Activated CD8-positive, alpha-beta memory T cell treated with anti-CD3 and anti-CD28 coated beads for 1 hour (primary cell): ENCODE measurements around the gene CARMIL1.
A peak's percentile ranks its signal among the peaks of the same experiment; 100 is the strongest.

Source experiments
- DNase-seq, 2 donors: peaks; one replicate each; pipeline ENCODE4 v3.0.0-alpha.2; 2020; ENCODE audit warnings: low read depth in 1 of 2; ENCODE audit errors: extremely low read depth in 1 of 2

CARMIL1 gene

GRCh38 chr6:25278914-25279747, at the start of gene CARMIL1:
Gene CARMIL1 (plus strand): TSS chr6:25279374. CDS start chr6:25279796, 422 bp downstream.
- peak in 1 of 2 donors; percentile 44 for DNase-seq

GRCh38 chr6:25229671-25230321, 49.4 kb upstream of the CARMIL1 start:
- no peak for DNase-seq

- no peak for DNase-seq
Observed at GRCh38 chr6:25232479-25232878, 46.7 kb upstream of the CARMIL1 start.

GRCh38 chr6:25233226-25233625, 45.9 kb upstream of the CARMIL1 start:
- no peak for DNase-seq

DNA sequence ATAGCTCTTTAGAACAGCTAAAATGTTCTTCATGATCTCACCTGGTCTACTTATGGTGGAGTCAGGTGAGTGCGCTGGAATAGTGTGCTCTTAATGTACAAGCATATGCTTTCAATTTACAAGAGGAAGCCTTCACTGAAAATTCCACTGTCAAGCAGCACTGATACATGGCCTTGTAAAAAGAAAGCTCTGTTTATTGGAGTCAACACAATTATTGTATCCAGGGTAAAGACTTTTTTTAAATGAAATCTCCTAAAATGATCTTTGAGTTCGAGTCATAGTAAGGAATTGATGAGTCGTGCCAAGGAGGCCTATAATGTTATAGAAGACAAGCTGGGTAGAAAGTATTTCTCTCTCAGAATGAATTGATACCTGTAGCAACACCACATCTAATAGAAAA, 41.6 kb upstream of the CARMIL1 start:
- DNase-seq = no peak

- no peak for DNase-seq
Observed at GRCh38 chr6:25239059-25239458, 40.1 kb upstream of the CARMIL1 start.

- DNase-seq = no peak
Observed at GRCh38 chr6:25239498-25239897, 39.7 kb upstream of the CARMIL1 start.

DNA sequence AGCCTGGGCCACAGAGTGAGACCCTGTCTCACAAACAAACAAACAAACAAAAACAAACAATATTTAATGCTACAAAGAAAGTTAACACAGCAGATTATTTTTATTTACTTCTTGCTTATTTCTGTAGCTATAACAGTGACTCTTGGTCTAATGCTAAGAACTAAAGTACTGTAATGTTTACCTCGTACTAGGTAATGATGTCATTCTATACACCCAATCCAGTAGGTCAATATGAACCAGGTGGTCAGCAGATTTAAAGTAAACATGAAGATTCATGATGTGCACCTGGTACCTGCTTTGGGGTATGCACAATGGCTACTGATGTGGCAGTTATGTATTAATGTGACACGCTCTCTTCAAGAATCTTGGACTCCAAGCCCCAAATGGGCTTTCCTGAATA, 36.6 kb upstream of the CARMIL1 start:
- no peak for DNase-seq

DNA sequence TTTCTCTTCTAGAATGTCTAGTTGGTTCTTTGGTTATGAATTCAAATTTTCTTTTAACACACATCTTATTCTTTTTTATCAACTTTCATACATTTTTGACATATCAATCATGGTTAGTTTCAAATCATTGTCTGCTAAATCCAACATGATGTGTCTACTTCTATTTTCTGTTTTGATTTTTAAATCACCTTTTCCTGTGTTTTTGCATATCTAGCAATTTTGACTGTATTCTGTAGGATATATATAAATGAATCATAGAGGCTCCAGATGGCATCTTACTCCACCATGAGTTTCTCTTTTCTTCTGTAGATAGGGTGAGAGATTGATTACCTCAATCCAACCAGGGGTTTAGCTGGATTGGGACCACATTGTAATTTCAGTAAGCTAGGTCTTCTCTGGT, 34.3 kb upstream of the CARMIL1 start:
- no peak for DNase-seq

- DNase-seq = no peak
Observed at GRCh38 chr6:25248123-25248522, 31.1 kb upstream of the CARMIL1 start.

DNA sequence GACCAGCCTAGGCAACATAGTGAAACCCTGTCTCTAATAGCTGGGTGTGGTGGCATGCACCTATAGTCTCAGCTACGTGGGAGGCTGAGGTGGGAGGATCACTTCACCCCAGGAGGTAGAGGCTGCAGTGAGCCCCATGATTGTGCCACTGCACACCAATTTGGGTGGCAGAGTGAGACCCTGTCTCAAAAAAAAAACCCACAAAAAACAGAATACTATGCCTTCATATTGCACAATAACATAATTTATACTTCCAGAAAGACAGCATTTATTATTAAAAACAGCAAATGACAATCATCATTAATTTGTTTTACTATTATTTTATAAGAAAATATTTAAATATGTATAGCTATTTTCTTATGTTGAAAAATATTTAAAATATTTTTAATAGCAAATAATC, 30.0 kb upstream of the CARMIL1 start:
- DNase-seq = no peak

GRCh38 chr6:25250878-25251277, 28.3 kb upstream of the CARMIL1 start:
- DNase-seq = no peak

GRCh38 chr6:25251426-25251825, 27.7 kb upstream of the CARMIL1 start:
- DNase-seq = no peak

- DNase-seq = no peak
Observed at GRCh38 chr6:25253351-25253750, 25.8 kb upstream of the CARMIL1 start.

- no peak for DNase-seq
Observed at GRCh38 chr6:25254671-25255070, 24.5 kb upstream of the CARMIL1 start.

DNA sequence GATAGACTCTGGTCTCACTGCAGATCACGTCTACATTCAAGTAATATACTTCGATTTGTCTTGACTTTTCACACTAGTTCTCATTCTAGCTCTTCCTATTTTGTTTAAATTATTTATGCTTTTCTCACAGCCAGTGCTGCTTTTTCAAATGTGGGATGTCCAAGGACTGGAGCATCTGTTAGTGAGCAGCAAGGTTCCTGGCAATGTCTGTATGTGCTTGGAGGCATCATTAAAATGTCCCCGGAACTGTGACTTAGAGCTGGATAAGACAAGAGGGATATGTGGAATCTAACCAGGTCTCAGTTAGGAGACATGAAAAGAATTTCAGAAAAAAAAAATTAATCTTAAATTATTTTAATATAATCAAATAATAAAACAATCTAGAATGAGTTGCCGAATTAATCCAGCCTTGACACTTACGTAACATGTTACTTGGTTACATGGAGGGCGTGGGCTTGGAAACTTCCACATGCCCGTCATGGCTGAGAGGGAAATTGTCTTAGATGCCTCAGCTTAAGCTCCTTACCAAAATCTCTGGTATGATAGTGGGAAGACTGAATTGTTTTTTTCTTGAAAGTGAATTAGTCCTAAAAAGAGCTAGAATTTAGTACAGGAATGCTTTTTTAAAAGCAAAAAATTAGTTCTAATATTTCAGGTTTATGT, 21.4 kb upstream of the CARMIL1 start:
- DNase-seq = no peak

DNA sequence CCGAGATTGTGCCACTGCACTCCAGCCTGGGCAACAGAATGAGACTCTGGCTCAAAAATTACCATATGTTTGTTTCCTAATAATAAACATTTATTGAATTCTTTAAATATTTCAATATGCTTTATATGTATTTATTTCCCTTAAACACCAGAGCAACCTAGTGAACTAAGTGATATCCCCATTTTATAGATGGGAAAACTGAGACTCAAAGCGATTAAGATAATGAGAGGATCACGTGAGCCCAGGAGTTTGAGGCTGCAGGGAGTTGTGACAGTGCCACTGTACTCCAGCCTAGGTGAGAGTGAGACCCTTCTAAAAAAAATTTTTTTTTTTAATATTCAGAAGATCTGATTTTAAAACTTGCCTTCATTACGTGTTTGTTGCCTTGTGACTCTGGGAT, 19.4 kb upstream of the CARMIL1 start:
- DNase-seq = no peak

GRCh38 chr6:25263657-25264056, 15.5 kb upstream of the CARMIL1 start:
- DNase-seq = no peak

DNA sequence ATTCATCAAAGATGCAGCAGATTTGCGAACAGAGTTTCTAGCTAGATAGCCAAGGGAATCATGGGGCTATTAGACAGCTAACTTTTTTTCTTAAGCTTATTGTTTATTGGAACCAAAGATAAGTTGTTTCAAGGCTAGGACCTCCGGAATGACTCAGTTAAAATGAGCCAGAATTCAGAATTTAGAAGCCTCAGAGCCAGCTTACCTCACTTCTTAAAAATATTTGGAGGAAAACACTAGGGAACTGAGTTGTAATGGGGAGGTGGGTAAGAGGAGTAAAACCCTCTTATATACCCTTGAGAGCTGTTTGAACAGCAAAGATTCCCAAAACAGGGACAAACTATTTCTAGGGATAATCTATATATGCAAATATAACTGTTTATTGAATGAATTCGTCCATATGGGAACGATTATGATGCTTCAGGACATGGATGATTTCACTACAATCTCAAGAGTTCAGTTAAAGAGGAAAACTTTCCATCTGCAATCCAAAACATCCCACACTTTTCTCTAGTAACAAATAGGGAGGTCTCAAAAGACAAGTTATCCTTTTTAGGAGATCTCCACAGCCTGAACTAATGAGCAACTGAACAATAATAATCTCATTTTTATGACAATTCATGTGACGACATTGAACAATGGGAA, 12.6 kb upstream of the CARMIL1 start:
- DNase-seq = no peak

DNA sequence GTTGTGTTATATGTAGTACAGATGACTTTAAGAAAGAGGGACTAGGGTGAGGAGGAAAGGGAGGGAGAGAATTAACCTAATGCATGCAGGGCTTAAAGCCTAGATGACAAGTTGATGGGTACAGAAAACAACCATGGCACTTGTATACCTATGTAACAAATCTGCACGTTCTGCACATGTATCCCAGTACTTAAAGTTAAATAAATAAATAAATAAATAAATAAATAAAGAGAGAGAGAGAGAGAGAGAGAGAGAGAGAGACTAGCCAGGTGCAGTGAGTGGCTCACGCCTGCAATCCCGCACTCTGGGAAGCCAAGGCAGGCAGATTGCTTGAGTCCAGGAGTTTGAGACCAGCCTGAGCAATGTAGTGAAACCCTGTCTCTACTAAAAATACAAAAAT, 11.5 kb upstream of the CARMIL1 start:
- DNase-seq = no peak

DNA sequence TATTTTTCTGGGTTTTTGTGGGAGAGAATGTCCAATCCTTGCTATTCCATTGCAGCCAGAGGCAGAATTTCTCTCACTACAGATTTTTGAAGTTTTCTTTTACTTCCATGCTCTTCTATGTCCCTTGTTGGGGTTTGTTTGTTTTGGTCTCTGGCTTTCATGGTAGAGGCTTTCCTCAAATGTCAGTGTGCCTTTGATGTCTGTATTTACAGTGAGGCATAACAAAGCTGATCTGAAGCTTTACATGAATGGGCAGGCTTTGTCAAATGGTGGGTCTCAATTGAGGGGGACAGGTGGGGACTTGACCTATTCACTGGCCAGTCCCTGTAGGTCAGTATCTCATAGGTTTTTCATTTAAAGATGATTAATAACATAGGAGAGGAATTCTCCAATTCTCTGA, 8.6 kb upstream of the CARMIL1 start:
- no peak for DNase-seq
